Ectodermal cell (in vitro differentiated cells): ENCODE measurements around the gene APELA.
"Not testable (repeated sequence)": the region's sequence is repeated elsewhere in the genome, so short reads cannot be mapped to it uniquely, and the experiment has no call there.

Source experiments
- H3K27ac ChIP-seq: 2 replicates; pipeline ENCODE4 v1.7.0; 2013; ENCODE audit warnings: mild to moderate bottlenecking, low read depth, low read length; ENCODE audit not compliant: insufficient read depth, poor library complexity, severe bottlenecking
- H3K27me3 ChIP-seq: 2 replicates; pipeline ENCODE4 v1.7.0; 2013; ENCODE audit warnings: mild to moderate bottlenecking, low read length; ENCODE audit not compliant: insufficient read depth, control insufficient read depth, poor library complexity, severe bottlenecking
- H3K36me3 ChIP-seq: one replicate; pipeline ENCODE4 v1.7.0; 2013; ENCODE audit warnings: low read length; ENCODE audit not compliant: control insufficient read depth, insufficient read depth
- H3K4me1 ChIP-seq: one replicate; pipeline ENCODE4 v1.7.0; 2013; ENCODE audit warnings: low read length; ENCODE audit not compliant: control insufficient read depth, insufficient read depth
- H3K4me3 ChIP-seq: 2 replicates; pipeline ENCODE4 v1.7.0; 2013; ENCODE audit warnings: low read depth, low read length, control low read depth; ENCODE audit not compliant: insufficient read depth
- H3K9me3 ChIP-seq: 2 replicates; pipeline ENCODE4 v1.7.0; 2013; ENCODE audit warnings: mild to moderate bottlenecking, low read length, moderate library complexity; ENCODE audit not compliant: control insufficient read depth
- WGBS, 2 experiments: methylation state at CpG; one replicate each; pipeline ENCODE4 v1.1.7; 2013; ENCODE audit warnings: missing lambda C conversion rate in 2 of 2; 5-methylcytosine and 5-hydroxymethylcytosine counted together

Gene APELA

DNA sequence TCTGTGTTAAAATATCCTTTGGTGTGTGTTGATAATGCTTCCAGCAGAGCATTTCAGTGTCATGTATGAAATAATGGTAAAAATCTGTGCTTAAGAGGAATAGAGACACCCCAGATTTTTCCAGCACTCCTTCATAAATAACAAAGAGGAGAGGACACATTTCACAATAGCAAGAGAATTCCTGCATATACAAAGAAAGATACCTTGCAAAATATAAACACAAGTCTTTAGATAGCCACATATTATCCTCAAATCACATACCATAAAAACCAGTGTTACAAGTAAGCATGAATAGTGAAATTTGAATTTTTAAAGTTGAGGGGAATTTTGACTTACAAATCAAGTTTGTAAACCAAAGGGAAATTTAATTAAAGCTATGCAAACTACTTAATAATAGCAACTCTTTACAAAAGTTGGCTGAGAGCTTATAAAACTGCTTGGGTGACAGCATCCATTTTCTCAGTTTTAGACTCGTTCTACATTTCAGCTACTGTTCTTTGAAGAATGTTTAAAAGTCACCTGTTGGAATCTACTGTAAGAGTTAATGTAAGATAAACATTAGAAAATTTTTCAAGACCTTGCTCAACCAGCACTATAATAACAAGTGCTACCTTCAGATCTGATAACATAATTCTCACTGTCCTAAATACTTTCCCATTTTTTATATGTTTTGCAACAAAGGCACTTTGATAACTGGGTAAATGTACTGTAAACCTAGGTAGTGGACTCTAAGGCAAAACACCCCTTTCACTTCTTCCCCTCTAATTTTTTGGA, 3.7 kb downstream of the APELA start:
- no peaks in the 10 kb centered on the region for H3K9me3 ChIP-seq
- H3K36me3 ChIP-seq, result no peaks in the 10 kb centered on the region
- no peaks in the 10 kb centered on the region for H3K27me3 ChIP-seq
- peaks cover 13% of the 10 kb centered on the region for H3K4me1 ChIP-seq
- no peak overlapping the region for H3K27ac ChIP-seq
- WGBS, 2 experiments, result 73 to 80% methylated on average over 1 of the region's 1 CpG
- H3K4me3 ChIP-seq, result no peak overlapping the region

- H3K36me3 ChIP-seq, result no peaks in the 10 kb centered on the region
- 83 to 95% methylated on average over 1 of the region's 1 CpG for WGBS, 2 experiments
- no peaks in the 10 kb centered on the region for H3K4me1 ChIP-seq
- H3K9me3 ChIP-seq, result no peaks in the 10 kb centered on the region
- no peaks in the 10 kb centered on the region for H3K27me3 ChIP-seq
- H3K27ac ChIP-seq, result no peak overlapping the region
- H3K4me3 ChIP-seq, result no peak overlapping the region
These were observed 11.2 kb downstream of the APELA start for GRCh38 chr4:164888096-164888715.

DNA sequence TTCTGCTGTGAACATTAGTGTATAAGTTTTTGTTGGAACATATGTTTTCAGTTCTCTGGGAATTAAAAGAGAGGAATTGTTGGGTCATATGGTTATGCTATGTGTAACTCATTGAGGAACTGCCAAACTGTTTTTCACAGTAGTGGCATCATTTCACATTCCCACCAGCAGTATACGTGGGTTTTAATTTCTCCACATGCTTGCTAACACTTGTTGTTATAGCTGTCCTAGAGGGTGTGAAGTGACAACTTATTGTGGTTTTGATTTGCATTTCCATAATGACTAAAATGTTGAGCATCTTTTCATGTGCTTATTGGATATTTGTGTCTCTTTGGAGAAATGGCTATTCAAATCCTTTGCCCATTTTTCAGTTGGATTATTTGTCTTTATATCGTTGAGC, 13.7 kb downstream of the APELA start:
- H3K27me3 ChIP-seq, result no peaks in the 10 kb centered on the region
- H3K36me3 ChIP-seq, result no peaks in the 10 kb centered on the region
- H3K9me3 ChIP-seq, result no peaks in the 10 kb centered on the region
- H3K4me1 ChIP-seq, result no peaks in the 10 kb centered on the region
- 91 to 100% methylated on average over 1 to 2 of the region's 2 CpGs for WGBS, 2 experiments
- H3K4me3 ChIP-seq, result no peak overlapping the region
- H3K27ac ChIP-seq, result no peak overlapping the region

DNA sequence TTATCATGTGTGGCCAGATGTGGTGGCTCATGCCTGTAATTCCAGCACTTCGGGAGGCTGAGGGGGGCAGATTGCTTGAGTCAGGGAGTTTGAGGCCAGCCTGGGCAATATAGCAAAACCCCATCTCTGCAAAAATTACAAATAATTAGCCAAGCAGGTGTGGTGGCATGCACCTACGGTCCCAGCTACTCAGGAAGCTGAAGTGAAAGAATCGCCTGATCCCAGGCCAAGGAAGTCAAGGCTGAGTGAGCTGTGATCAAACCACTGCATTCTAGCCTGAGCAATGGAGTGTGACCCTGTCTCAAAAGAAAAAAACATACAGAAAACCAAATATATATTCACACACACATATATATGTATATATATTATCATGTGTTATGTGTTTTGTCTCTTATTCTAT, 15.0 kb downstream of the APELA start:
- Histone ChIP-seq H3K36me3 (no peaks in the 10 kb centered on the region), H3K4me3 (no peak overlapping the region), H3K27me3 (no peaks in the 10 kb centered on the region), H3K27ac (no peak overlapping the region), H3K4me1 (no peaks in the 10 kb centered on the region), H3K9me3 (no peaks in the 10 kb centered on the region)
- 92 to 93% methylated on average over 3 of the region's 3 CpGs for WGBS, 2 experiments

DNA sequence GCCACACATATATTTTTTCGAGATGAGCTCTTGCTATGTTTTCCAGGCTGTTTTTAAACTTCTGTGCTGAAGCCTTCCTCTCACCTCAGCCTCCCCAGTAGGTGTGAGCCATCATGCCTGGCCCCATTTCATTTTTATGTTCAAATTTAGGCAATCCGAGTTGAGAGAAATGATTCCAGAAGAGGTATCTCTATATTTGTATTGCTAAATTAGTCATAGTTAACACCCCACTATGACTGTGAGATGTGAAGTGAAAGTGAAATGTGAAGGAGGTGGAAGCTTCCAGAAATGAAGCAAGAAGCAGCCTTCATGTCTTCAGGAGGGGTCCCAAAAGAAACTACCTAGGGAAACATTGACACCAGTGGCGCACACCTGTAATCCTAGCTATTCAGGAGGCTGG, 17.7 kb downstream of the APELA start:
- Histone ChIP-seq H3K27me3 (no peaks in the 10 kb centered on the region), H3K27ac (no peak overlapping the region), H3K4me3 (no peak overlapping the region), H3K9me3 (no peaks in the 10 kb centered on the region), H3K36me3 (no peaks in the 10 kb centered on the region), H3K4me1 (no peaks in the 10 kb centered on the region)
- 96 to 99% methylated on average over 2 to 3 of the region's 3 CpGs for WGBS, 2 experiments

DNA sequence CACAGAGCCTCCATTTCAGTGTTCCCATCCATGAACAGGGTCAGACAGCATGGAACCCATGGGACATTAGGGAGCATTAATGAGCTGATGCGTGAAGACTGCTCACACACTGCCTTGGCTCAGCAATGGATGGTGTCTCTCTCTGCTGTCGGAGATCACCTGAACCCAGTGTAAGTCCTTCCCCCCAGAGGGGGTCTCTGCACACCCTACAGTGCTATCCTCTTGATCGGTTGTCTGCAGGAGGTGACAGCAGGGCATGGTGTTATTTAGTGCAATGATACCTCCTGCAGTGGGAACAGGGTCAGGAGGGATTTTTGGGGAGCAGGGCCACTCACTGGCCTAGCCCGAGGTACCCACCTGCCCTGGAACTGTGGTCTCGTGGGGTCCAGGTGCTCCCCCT, 25.6 kb downstream of the APELA start:
- Histone ChIP-seq H3K4me3 (no peak overlapping the region), H3K36me3 (no peaks in the 10 kb centered on the region), H3K27me3 (no peaks in the 10 kb centered on the region), H3K4me1 (no peaks in the 10 kb centered on the region), H3K9me3 (no peaks in the 10 kb centered on the region), H3K27ac (no peak overlapping the region)
- WGBS, 2 experiments, result 94 to 95% methylated on average over 5 of the region's 5 CpGs

DNA sequence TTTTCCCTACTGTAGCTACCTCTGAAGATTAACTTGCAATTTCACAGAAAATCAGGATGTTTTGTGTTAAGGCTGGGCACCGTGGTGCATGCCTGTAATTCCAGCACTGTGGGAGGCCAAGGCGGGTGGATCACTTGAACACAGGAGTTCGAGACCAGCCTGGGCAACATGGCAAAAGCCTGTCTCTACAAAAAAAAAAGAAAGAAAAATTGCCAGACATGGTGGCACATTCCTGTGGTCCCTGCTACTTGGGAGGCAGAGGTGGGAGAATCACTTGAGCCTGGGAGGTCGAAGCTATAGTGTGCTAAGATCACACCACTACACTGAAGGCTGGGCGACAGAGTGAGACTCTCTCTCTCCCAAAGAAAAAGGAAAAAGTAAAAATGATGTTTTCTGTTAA, 27.4 kb downstream of the APELA start:
- Histone ChIP-seq H3K27ac (no peak overlapping the region), H3K4me3 (no peak overlapping the region), H3K27me3 (no peaks in the 10 kb centered on the region), H3K9me3 (no peaks in the 10 kb centered on the region), H3K36me3 (no peaks in the 10 kb centered on the region), H3K4me1 (no peaks in the 10 kb centered on the region)
- WGBS, 2 experiments, result 81 to 89% methylated on average over 5 of the region's 5 CpGs

- 89 to 92% methylated on average over 2 of the region's 2 CpGs for WGBS, 2 experiments
- Histone ChIP-seq H3K4me1 (no peaks in the 10 kb centered on the region), H3K27me3 (no peaks in the 10 kb centered on the region), H3K36me3 (no peaks in the 10 kb centered on the region), H3K9me3 (no peaks in the 10 kb centered on the region), H3K27ac (no peak overlapping the region), H3K4me3 (no peak overlapping the region)
These were observed 28.0 kb downstream of the APELA start for GRCh38 chr4:164904941-164905340.

- Histone ChIP-seq H3K9me3 (no peaks in the 10 kb centered on the region), H3K27me3 (no peaks in the 10 kb centered on the region), H3K4me3 (no peak overlapping the region), H3K36me3 (no peaks in the 10 kb centered on the region), H3K27ac (no peak overlapping the region), H3K4me1 (no peaks in the 10 kb centered on the region)
- 39 to 44% methylated on average over 2 of the region's 3 CpGs for WGBS, 2 experiments
These were observed 29.4 kb downstream of the APELA start for GRCh38 chr4:164906368-164906767.

DNA sequence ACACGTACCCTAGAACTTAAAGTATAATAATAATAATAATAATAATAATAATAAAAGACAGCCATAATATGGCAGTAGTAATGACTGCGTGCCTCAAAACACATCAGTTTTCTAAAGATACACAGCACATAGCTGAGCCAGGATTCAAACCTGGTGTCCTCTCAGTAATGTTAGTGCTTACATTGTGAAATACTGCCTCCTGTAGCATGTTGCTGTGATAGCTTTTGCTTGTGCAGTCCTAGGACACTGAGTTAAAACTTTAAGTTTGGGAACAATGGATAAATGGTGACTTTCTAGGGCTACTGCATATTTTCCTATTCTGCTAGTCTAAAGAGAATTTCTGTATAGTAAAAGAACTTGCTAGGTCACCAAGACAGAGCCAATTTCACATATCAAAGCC, 36.5 kb downstream of the APELA start:
- not testable (repeated sequence) for H3K4me3 ChIP-seq, H3K9me3 ChIP-seq, H3K4me1 ChIP-seq, H3K27me3 ChIP-seq, H3K27ac ChIP-seq, H3K36me3 ChIP-seq
- WGBS, 2 experiments, result 91% methylated on average over 1 of the region's 2 CpGs; no CpG with 5 or more reads in 1 of the 2 experiments
